IMR-90 (cell line): Measurements from ENCODE around the gene ABITRAM. TPM values are rescaled to one million over a fixed set of nuclear protein-coding genes. Genes with fewer than 3 reads are reported as not detected.

Experiments used
- ATAC-seq: fragments of 200-7000 bp; cut with Tn5 transposase; 2 replicates; pipeline ENCODE4 v1.9.1; 2020; ENCODE audit warnings: low read depth, mild to moderate bottlenecking, moderate library complexity
- BruUV-seq: library from RNA; stranded (reverse); fragments of 400-500 nt; replicated peaks from 2 replicates; lab custom pipeline; 2021; lab: Mats Ljungman, UMichigan
- CTCF ChIA-PET: fragments of 300-600 bp; formaldehyde crosslinking; extraction: SDS; loops from one replicate; lab custom pipeline; 2021; ENCODE audit warnings: antibody characterized with exemption; lab: Yijun Ruan, JAX
- POLR2A ChIA-PET: fragments of 300-600 bp; sonication (Branson Sonifier 250); formaldehyde crosslinking; loops from one replicate; lab custom pipeline; 2022; ENCODE audit warnings: antibody characterized with exemption; ENCODE audit not compliant: unreplicated experiment; lab: Charles Lee
- DNase-seq: peaks from one replicate; pipeline ENCODE4 v3.0.0; 2013
- H2AFZ ChIP-seq: replicated peaks from 2 replicates; pipeline ENCODE3; 2013; ENCODE audit warnings: low read length, mild to moderate bottlenecking; ENCODE audit not compliant: poor library complexity
- H2AK5ac ChIP-seq: 2 replicates; pipeline ENCODE4 v1.6.1; 2013; ENCODE audit warnings: low read depth, low read length, inconsistent platforms
- H2AK9ac ChIP-seq: replicated peaks from 2 replicates; pipeline ENCODE3; 2013; ENCODE audit warnings: mild to moderate bottlenecking, low read depth, low read length, moderate library complexity; ENCODE audit not compliant: poor library complexity
- H2BK120ac ChIP-seq: 2 replicates; pipeline ENCODE4 v1.6.1; 2013; ENCODE audit warnings: low read depth, low read length, inconsistent platforms
- H2BK15ac ChIP-seq: 3 replicates; pipeline ENCODE4 v1.6.1; 2013; ENCODE audit warnings: low read depth, low read length, inconsistent platforms
- H2BK20ac ChIP-seq: 2 replicates; pipeline ENCODE4 v1.6.1; 2013; ENCODE audit warnings: low read depth, mild to moderate bottlenecking, inconsistent platforms, low read length, moderate library complexity
- H2BK5ac ChIP-seq: 2 replicates; pipeline ENCODE4 v1.6.1; 2013; ENCODE audit warnings: mild to moderate bottlenecking, low read depth, low read length, inconsistent platforms; ENCODE audit not compliant: poor library complexity, severe bottlenecking
- H3K14ac ChIP-seq: replicated peaks from 2 replicates; pipeline ENCODE4 v1.6.1; 2013; ENCODE audit warnings: low read depth, low read length, inconsistent platforms
- H3K18ac ChIP-seq: 2 replicates; pipeline ENCODE4 v1.6.1; 2013; ENCODE audit warnings: low read depth, low read length, control low read depth
- H3K23ac ChIP-seq: 2 replicates; pipeline ENCODE4 v1.6.1; 2013; ENCODE audit warnings: low read depth, low read length, inconsistent platforms
- H3K27ac ChIP-seq: 2 replicates; pipeline ENCODE4 v1.5.1; 2013; ENCODE audit warnings: mild to moderate bottlenecking, control low read depth, low read length; ENCODE audit not compliant: insufficient read depth
- H3K27me3 ChIP-seq: 2 replicates; pipeline ENCODE4 v1.6.1; 2013; ENCODE audit warnings: low read length; ENCODE audit not compliant: control insufficient read depth, insufficient read depth
- H3K36me3 ChIP-seq: 2 replicates; pipeline ENCODE4 v1.6.1; 2013; ENCODE audit warnings: low read length, mixed read lengths; ENCODE audit not compliant: control insufficient read depth, insufficient read depth
- H3K4ac ChIP-seq: 2 replicates; pipeline ENCODE4 v1.6.1; 2013; ENCODE audit warnings: low read depth, low read length, inconsistent platforms
- H3K4me1 ChIP-seq: 2 replicates; pipeline ENCODE4 v1.6.1; 2013; ENCODE audit warnings: low read length, mixed read lengths; ENCODE audit not compliant: control insufficient read depth, insufficient read depth
- H3K4me2 ChIP-seq: 2 replicates; pipeline ENCODE4 v1.6.1; 2013; ENCODE audit warnings: low read depth, mild to moderate bottlenecking, control low read depth, low read length, moderate library complexity
- H3K4me3 ChIP-seq: 2 replicates; pipeline ENCODE4 v1.5.1; 2013; ENCODE audit warnings: low read depth, mild to moderate bottlenecking, control low read depth, low read length, moderate library complexity; ENCODE audit not compliant: insufficient read depth
- H3K56ac ChIP-seq: 2 replicates; pipeline ENCODE4 v1.6.1; 2013; ENCODE audit warnings: low read length, inconsistent platforms; ENCODE audit not compliant: insufficient read depth; ENCODE audit errors: extremely low read depth
- H3K79me1 ChIP-seq, 2 experiments: 2 replicates each; pipeline ENCODE4 v1.6.1; 2013; ENCODE audit warnings: low read length in 2 of 2, inconsistent platforms in 1 of 2, low read depth in 1 of 2
- H3K9ac ChIP-seq: 2 replicates; pipeline ENCODE4 v1.6.1; 2013; ENCODE audit warnings: low read depth, low read length, control low read depth
- H3K9me1 ChIP-seq: 2 replicates; pipeline ENCODE4 v1.6.1; 2013; ENCODE audit warnings: low read length, inconsistent platforms; ENCODE audit not compliant: insufficient read depth
- H3K9me3 ChIP-seq: 2 replicates; pipeline ENCODE4 v1.6.1; 2013; ENCODE audit warnings: low read length; ENCODE audit not compliant: control insufficient read depth, insufficient read depth
- H4K20me1 ChIP-seq: 2 replicates; pipeline ENCODE4 v1.6.1; 2013; ENCODE audit warnings: low read length, inconsistent platforms; ENCODE audit not compliant: insufficient read depth
- H4K5ac ChIP-seq: 2 replicates; pipeline ENCODE4 v1.6.1; 2013; ENCODE audit warnings: mild to moderate bottlenecking, low read depth, low read length, control low read depth
- H4K8ac ChIP-seq, 2 experiments: 2 replicates each; pipeline ENCODE4 v1.6.1; 2013; ENCODE audit warnings: low read depth in 2 of 2, low read length in 2 of 2, control low read depth in 1 of 2, inconsistent platforms in 1 of 2
- H4K91ac ChIP-seq: 2 replicates; pipeline ENCODE4 v1.6.1; 2013; ENCODE audit warnings: low read depth, low read length, inconsistent platforms; ENCODE audit not compliant: insufficient read depth
- BHLHE40 ChIP-seq: fragments of 150-350 bp; IDR thresholded peaks from 2 replicates; pipeline ENCODE4 v1.6.1; 2016; ENCODE audit warnings: mild to moderate bottlenecking, low read depth, low read length
- CEBPB ChIP-seq: IDR thresholded peaks from 2 replicates; pipeline ENCODE4 v1.6.1; 2012; ENCODE audit warnings: low read depth, low read length, improper control_type of control experiment
- CHD1 ChIP-seq: IDR thresholded peaks from 2 replicates; pipeline ENCODE4 v1.6.1; 2012; ENCODE audit warnings: low read depth, low read length, improper control_type of control experiment
- MAFK ChIP-seq: IDR thresholded peaks from 2 replicates; pipeline ENCODE4 v1.6.1; 2012; ENCODE audit warnings: low read depth, low read length, improper control_type of control experiment
- MAZ ChIP-seq: IDR thresholded peaks from 2 replicates; pipeline ENCODE4 v1.6.1; 2012; ENCODE audit warnings: low read depth, mild to moderate bottlenecking, low read length, improper control_type of control experiment, moderate library complexity, borderline replicate concordance
- MXI1 ChIP-seq: IDR thresholded peaks from 2 replicates; pipeline ENCODE4 v1.6.1; 2012; ENCODE audit warnings: low read depth, mild to moderate bottlenecking, low read length, moderate library complexity, borderline replicate concordance
- NFE2L2 ChIP-seq: fragments of 150-350 bp; IDR thresholded peaks from 2 replicates; pipeline ENCODE4 v1.6.1; 2016; ENCODE audit warnings: low read depth, mild to moderate bottlenecking, low read length
- POLR2A ChIP-seq: IDR thresholded peaks from 2 replicates; pipeline ENCODE4 v1.6.1; 2012; ENCODE audit warnings: mild to moderate bottlenecking, low read depth, low read length
- RAD21 ChIP-seq: IDR thresholded peaks from 2 replicates; pipeline ENCODE4 v1.6.1; 2012; ENCODE audit warnings: low read length, improper control_type of control experiment
- RCOR1 ChIP-seq: IDR thresholded peaks from 2 replicates; pipeline ENCODE4 v1.6.1; 2012; ENCODE audit warnings: mild to moderate bottlenecking, low read length, improper control_type of control experiment; ENCODE audit not compliant: insufficient replicate concordance
- RFX5 ChIP-seq: IDR thresholded peaks from 2 replicates; pipeline ENCODE4 v1.8.0; 2012; ENCODE audit warnings: low read depth, mild to moderate bottlenecking, low read length, moderate library complexity
- SMC3 ChIP-seq: fragments of 150-350 bp; IDR thresholded peaks from 2 replicates; pipeline ENCODE4 v1.6.1; 2016; ENCODE audit warnings: low read depth, mild to moderate bottlenecking, antibody characterized with exemption, low read length, moderate library complexity
- dilution Hi-C: fragments of 300-500 bp; cut with HindIII; formaldehyde crosslinking; loops from one replicate; pipeline ENCODE4 v1.14.3; 2018; ENCODE audit warnings: low sequenced_read_pairs; ENCODE audit not compliant: unreplicated experiment
- in situ Hi-C: fragments of 300-500 bp; cut with MboI; formaldehyde crosslinking; loops from 3 replicates; pipeline ENCODE4 v1.14.3; 2019; ENCODE audit warnings: low sequenced_read_pairs, inconsistent platforms, mixed read lengths
- intact Hi-C: fragments of 100-400 bp; cut with micrococcal nuclease; formaldehyde crosslinking; loops from 2 replicates; pipeline ENCODE4 v1.10.0; 2022
- polyA plus RNA-seq, 3 experiments: library from polyadenylated mRNA; depleted of rRNA; stranded (reverse); fragments of >200 nt; gene quantifications; 2 replicates each; pipeline ENCODE4 v1.2.3, GENCODE V29; 2012; ENCODE audit warnings: low replicate concordance in 1 of 3
- total RNA-seq: library from RNA; depleted of rRNA; stranded (reverse); fragments of >200 nt; gene quantifications from 2 replicates; pipeline ENCODE4 v1.2.3, GENCODE V29; 2012
- TF ChIP-seq, protein P1 (sequence below): fragments of 150-350 bp; IDR thresholded peaks from 2 replicates; pipeline ENCODE4 v1.6.1; 2016; ENCODE audit warnings: low read depth, mild to moderate bottlenecking, low read length, moderate library complexity, borderline replicate concordance
- TF ChIP-seq, protein P2 (sequence below): conservative IDR thresholded peaks from 2 replicates; pipeline ENCODE4 v1.5.1; 2012; ENCODE audit warnings: mild to moderate bottlenecking, low read depth, low read length, improper control_type of control experiment
- TF ChIP-seq, protein P3 (sequence below): fragments of 150-350 bp; IDR thresholded peaks from 2 replicates; pipeline ENCODE4 v1.6.1; 2017; ENCODE audit warnings: mild to moderate bottlenecking, antibody characterized with exemption, low read length, low read depth

ABITRAM gene
- total and polyA plus RNA-seq, 2 of the 4 experiments (the other 2 are of a cell fraction), result 8.6 to 10.3 TPM

DNA sequence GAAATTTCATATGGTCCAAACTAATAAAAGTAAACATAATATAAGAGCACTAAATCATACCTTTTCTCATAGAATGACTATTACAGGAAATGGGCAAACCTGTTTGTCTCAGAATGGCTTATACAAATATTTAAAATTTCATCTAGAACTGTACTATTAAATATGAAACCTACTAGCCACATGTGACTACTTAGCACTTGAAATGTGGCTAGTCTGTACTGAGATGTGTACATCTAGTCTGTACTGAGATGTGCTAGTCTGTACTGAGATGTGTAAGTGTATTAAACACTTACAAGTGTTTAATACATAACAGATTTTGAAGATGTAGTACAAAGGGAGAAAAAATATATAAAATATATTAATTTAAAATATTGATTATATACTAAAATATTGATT, 22.4 kb downstream of the ABITRAM start:
- Histone ChIP-seq H3K18ac (no peak overlapping the region), H4K91ac (no peak overlapping the region), H2BK20ac (no peak overlapping the region), H3K14ac (no peak overlapping the region), H3K4me2 (no peak overlapping the region), H3K4me1 (no peaks in the 10 kb centered on the region), H3K9ac (no peak overlapping the region), H3K27me3 (no peaks in the 10 kb centered on the region), H3K79me1 (no peaks in the 10 kb centered on the region; a peak in 1 of 4 replicates), H2AK5ac (no peak overlapping the region), H2BK5ac (no peak overlapping the region), H3K23ac (no peak overlapping the region), H2BK120ac (no peak overlapping the region), H3K9me3 (no peaks in the 10 kb centered on the region), H3K4ac (no peak overlapping the region), H4K5ac (no peak overlapping the region), H4K20me1 (no peaks in the 10 kb centered on the region), H3K4me3 (no peak overlapping the region), H3K9me1 (peaks cover 4% of the 10 kb centered on the region; the same call in 1 of the 2 replicates), H3K27ac (no peak overlapping the region), H4K8ac (no peak overlapping the region), H2BK15ac (no peak overlapping the region), H2AFZ (no peak overlapping the region), H2AK9ac (no peak overlapping the region), H3K56ac (no peak overlapping the region), H3K36me3 (peaks cover 2% of the 10 kb centered on the region)
- BruUV-seq, result no TSS peak
- TF ChIP-seq, protein P1, sequence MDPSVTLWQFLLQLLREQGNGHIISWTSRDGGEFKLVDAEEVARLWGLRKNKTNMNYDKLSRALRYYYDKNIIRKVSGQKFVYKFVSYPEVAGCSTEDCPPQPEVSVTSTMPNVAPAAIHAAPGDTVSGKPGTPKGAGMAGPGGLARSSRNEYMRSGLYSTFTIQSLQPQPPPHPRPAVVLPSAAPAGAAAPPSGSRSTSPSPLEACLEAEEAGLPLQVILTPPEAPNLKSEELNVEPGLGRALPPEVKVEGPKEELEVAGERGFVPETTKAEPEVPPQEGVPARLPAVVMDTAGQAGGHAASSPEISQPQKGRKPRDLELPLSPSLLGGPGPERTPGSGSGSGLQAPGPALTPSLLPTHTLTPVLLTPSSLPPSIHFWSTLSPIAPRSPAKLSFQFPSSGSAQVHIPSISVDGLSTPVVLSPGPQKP, result no peak
- no peak for TF ChIP-seq RAD21
- TF ChIP-seq BHLHE40, result no peak
- TF ChIP-seq, protein P2, sequence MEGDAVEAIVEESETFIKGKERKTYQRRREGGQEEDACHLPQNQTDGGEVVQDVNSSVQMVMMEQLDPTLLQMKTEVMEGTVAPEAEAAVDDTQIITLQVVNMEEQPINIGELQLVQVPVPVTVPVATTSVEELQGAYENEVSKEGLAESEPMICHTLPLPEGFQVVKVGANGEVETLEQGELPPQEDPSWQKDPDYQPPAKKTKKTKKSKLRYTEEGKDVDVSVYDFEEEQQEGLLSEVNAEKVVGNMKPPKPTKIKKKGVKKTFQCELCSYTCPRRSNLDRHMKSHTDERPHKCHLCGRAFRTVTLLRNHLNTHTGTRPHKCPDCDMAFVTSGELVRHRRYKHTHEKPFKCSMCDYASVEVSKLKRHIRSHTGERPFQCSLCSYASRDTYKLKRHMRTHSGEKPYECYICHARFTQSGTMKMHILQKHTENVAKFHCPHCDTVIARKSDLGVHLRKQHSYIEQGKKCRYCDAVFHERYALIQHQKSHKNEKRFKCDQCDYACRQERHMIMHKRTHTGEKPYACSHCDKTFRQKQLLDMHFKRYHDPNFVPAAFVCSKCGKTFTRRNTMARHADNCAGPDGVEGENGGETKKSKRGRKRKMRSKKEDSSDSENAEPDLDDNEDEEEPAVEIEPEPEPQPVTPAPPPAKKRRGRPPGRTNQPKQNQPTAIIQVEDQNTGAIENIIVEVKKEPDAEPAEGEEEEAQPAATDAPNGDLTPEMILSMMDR, result no peak
- TF ChIP-seq MAFK, result no peak
- TF ChIP-seq CHD1, result no peak
- TF ChIP-seq, protein P3, sequence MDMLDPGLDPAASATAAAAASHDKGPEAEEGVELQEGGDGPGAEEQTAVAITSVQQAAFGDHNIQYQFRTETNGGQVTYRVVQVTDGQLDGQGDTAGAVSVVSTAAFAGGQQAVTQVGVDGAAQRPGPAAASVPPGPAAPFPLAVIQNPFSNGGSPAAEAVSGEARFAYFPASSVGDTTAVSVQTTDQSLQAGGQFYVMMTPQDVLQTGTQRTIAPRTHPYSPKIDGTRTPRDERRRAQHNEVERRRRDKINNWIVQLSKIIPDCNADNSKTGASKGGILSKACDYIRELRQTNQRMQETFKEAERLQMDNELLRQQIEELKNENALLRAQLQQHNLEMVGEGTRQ, result no peak
- TF ChIP-seq MXI1, result no peak
- TF ChIP-seq RCOR1, result no peak
- TF ChIP-seq RFX5, result no peak
- TF ChIP-seq SMC3, result no peak
- no peak for TF ChIP-seq CEBPB
- no peak for TF ChIP-seq MAZ
- TF ChIP-seq NFE2L2, result no peak
- no peak for TF ChIP-seq POLR2A
- CTCF ChIA-PET, result no interaction called here
- POLR2A ChIA-PET, result no interaction called here
- dilution Hi-C loops, result no loop called here
- no peak for DNase-seq
- no peak for ATAC-seq
- intact Hi-C loops, result no loop called here
- in situ Hi-C loops, result no loop called here
